HL-60 (cell line): Measurements from ENCODE around the gene PRM3.

Source experiments
- CTCF ChIP-seq: IDR thresholded peaks from one replicate; pipeline ENCODE4 v1.5.1; 2011; ENCODE audit warnings: low read length, control low read depth, inconsistent platforms; ENCODE audit not compliant: insufficient read depth
- GABPA ChIP-seq: IDR thresholded peaks from 2 replicates; pipeline ENCODE4 v1.6.1; 2012; ENCODE audit warnings: low read depth
- POLR2AphosphoS5 ChIP-seq: IDR thresholded peaks from 2 replicates; pipeline ENCODE4 v1.6.1; 2012; ENCODE audit warnings: low read depth
- REST ChIP-seq: IDR thresholded peaks from 2 replicates; pipeline ENCODE4 v1.6.1; 2012; ENCODE audit warnings: low read depth; ENCODE audit not compliant: insufficient replicate concordance

DNA sequence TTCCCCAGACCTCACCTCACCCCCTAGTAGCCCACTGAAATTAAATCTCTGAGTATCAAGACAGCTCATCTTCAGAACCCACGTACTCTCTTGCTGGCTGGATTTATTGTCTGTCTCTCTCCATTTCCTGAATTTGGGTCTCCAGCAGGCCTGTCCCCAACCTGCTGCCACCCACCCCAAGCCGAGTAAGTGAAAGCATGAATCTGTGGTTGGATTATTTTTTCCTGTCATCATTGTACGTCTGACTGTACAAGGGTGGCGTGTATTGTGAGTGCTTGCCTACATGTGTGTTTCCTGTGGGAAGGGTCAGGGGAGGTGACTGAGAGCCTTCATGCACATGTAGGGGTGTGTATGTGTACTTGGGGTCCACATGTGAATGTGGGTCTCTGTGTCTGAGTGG, 9.7 kb downstream of the PRM3 start:
- TF ChIP-seq REST (no peak), POLR2AphosphoS5 (no peak), CTCF (no peak), GABPA (no peak)
